ENCODE results near the gene EXOG.

Gene EXOG

GRCh38 chr3:38554127-38554827 lies 58.1 kb downstream of the EXOG start:
- no peak overlapping the region for H3K23ac ChIP-seq (ENCODE audit: low read length)
- H2BK120ac ChIP-seq (ENCODE audit: insufficient read depth, low read length, poor library complexity), result no peak overlapping the region
- WGBS (ENCODE audit: extremely low coverage, insufficient coverage, insufficient read length), result no CpG with 5 or more reads among the region's 8 CpGs
- no peak overlapping the region for H3K4ac ChIP-seq (ENCODE audit: low read depth, low read length)
- H3K79me2 ChIP-seq (ENCODE audit: control insufficient read depth, insufficient read depth, low read length, poor library complexity), result no peaks in the 10 kb centered on the region
- no peak overlapping the region for H3K4me3 ChIP-seq (ENCODE audit: low read depth, low read length)
- no peaks in the 10 kb centered on the region for H3K27me3 ChIP-seq (ENCODE audit: insufficient read depth, low read length)
- no peak overlapping the region for H4K91ac ChIP-seq (ENCODE audit: low read depth, low read length)
- H4K8ac ChIP-seq (ENCODE audit: low read depth, low read length), result no peak overlapping the region
- no peaks in the 10 kb centered on the region for H3K79me1 ChIP-seq (ENCODE audit: low read length)
- no peak overlapping the region for H3K18ac ChIP-seq (ENCODE audit: low read length)
- no peak for DNase-seq
- H3K14ac ChIP-seq (ENCODE audit: low read length), result no peak overlapping the region
- H3K36me3 ChIP-seq (ENCODE audit: control insufficient read depth in 1 of 2, insufficient read depth in 2 of 2, low read length in 2 of 2), result no peaks in the 10 kb centered on the region
- H2BK12ac ChIP-seq (ENCODE audit: low read length), result no peak overlapping the region
- no peak overlapping the region for H3K4me2 ChIP-seq (ENCODE audit: low read length)
- H4K12ac ChIP-seq (ENCODE audit: low read depth, low read length), result no peak overlapping the region
- no peaks in the 10 kb centered on the region for H3K4me1 ChIP-seq (ENCODE audit: control insufficient read depth in 1 of 2, insufficient read depth in 2 of 2, low read length in 2 of 2)
- H2BK5ac ChIP-seq (ENCODE audit: low read depth, low read length, poor library complexity), result no peak overlapping the region
- no peak overlapping the region for H3K9ac ChIP-seq (ENCODE audit: low read length)
- no peak overlapping the region for H2AFZ ChIP-seq (ENCODE audit: insufficient read depth, low read length, poor library complexity)
- H3K27ac ChIP-seq (ENCODE audit: low read depth, low read length), result no peak overlapping the region
- H2AK5ac ChIP-seq (ENCODE audit: low read length), result no peak overlapping the region
- H3K9me3 ChIP-seq (ENCODE audit: insufficient read depth, low read depth, low read length), result peaks cover 6% of the 10 kb centered on the region

- Histone ChIP-seq H4K12ac (ENCODE audit: low read depth, low read length) (no peak overlapping the region), H3K4me3 (ENCODE audit: low read depth, low read length) (no peak overlapping the region), H3K4ac (ENCODE audit: low read depth, low read length) (no peak overlapping the region), H2BK5ac (ENCODE audit: low read depth, low read length, poor library complexity) (no peak overlapping the region), H3K79me1 (ENCODE audit: low read length) (no peaks in the 10 kb centered on the region), H3K18ac (ENCODE audit: low read length) (no peak overlapping the region), H2BK120ac (ENCODE audit: insufficient read depth, low read length, poor library complexity) (no peak overlapping the region), H4K8ac (ENCODE audit: low read depth, low read length) (no peak overlapping the region), H3K4me2 (ENCODE audit: low read length) (no peak overlapping the region), H4K91ac (ENCODE audit: low read depth, low read length) (no peak overlapping the region), H3K23ac (ENCODE audit: low read length) (no peak overlapping the region), H3K9ac (ENCODE audit: low read length) (no peak overlapping the region), H2AK5ac (ENCODE audit: low read length) (no peak overlapping the region), H3K14ac (ENCODE audit: low read length) (no peak overlapping the region), H3K36me3 (ENCODE audit: control insufficient read depth in 1 of 2, insufficient read depth in 2 of 2, low read length in 2 of 2) (no peaks in the 10 kb centered on the region), H3K27ac (ENCODE audit: low read depth, low read length) (no peak overlapping the region), H3K27me3 (ENCODE audit: insufficient read depth, low read length) (no peaks in the 10 kb centered on the region), H2AFZ (ENCODE audit: insufficient read depth, low read length, poor library complexity) (no peak overlapping the region), H3K4me1 (ENCODE audit: control insufficient read depth in 1 of 2, insufficient read depth in 2 of 2, low read length in 2 of 2) (no peaks in the 10 kb centered on the region), H3K9me3 (ENCODE audit: insufficient read depth, low read depth, low read length) (peaks cover 6% of the 10 kb centered on the region), H3K79me2 (ENCODE audit: control insufficient read depth, insufficient read depth, low read length, poor library complexity) (no peaks in the 10 kb centered on the region), H2BK12ac (ENCODE audit: low read length) (no peak overlapping the region)
- no peak for DNase-seq
- no CpG with 5 or more reads among the region's 6 CpGs for WGBS (ENCODE audit: extremely low coverage, insufficient coverage, insufficient read length)
Observed at GRCh38 chr3:38555149-38555840, 59.2 kb downstream of the EXOG start.

GRCh38 chr3:38555926-38556325 lies 59.8 kb downstream of the EXOG start:
- H3K4me2 ChIP-seq (ENCODE audit: low read length), result no peak overlapping the region
- DNase-seq, result no peak
- no peak overlapping the region for H4K91ac ChIP-seq (ENCODE audit: low read depth, low read length)
- H3K4me3 ChIP-seq (ENCODE audit: low read depth, low read length), result no peak overlapping the region
- H3K14ac ChIP-seq (ENCODE audit: low read length), result no peak overlapping the region
- H3K27me3 ChIP-seq (ENCODE audit: insufficient read depth, low read length), result no peaks in the 10 kb centered on the region
- no CpG with 5 or more reads among the region's 2 CpGs for WGBS (ENCODE audit: extremely low coverage, insufficient coverage, insufficient read length)
- no peak overlapping the region for H2AFZ ChIP-seq (ENCODE audit: insufficient read depth, low read length, poor library complexity)
- no peaks in the 10 kb centered on the region for H3K79me1 ChIP-seq (ENCODE audit: low read length)
- no peak overlapping the region for H4K8ac ChIP-seq (ENCODE audit: low read depth, low read length)
- no peaks in the 10 kb centered on the region for H3K4me1 ChIP-seq (ENCODE audit: control insufficient read depth in 1 of 2, insufficient read depth in 2 of 2, low read length in 2 of 2)
- no peak overlapping the region for H3K9ac ChIP-seq (ENCODE audit: low read length)
- H3K9me3 ChIP-seq (ENCODE audit: insufficient read depth, low read depth, low read length), result peaks cover 6% of the 10 kb centered on the region
- no peak overlapping the region for H2BK120ac ChIP-seq (ENCODE audit: insufficient read depth, low read length, poor library complexity)
- H3K18ac ChIP-seq (ENCODE audit: low read length), result no peak overlapping the region
- no peaks in the 10 kb centered on the region for H3K36me3 ChIP-seq (ENCODE audit: control insufficient read depth in 1 of 2, insufficient read depth in 2 of 2, low read length in 2 of 2)
- no peaks in the 10 kb centered on the region for H3K79me2 ChIP-seq (ENCODE audit: control insufficient read depth, insufficient read depth, low read length, poor library complexity)
- no peak overlapping the region for H2BK5ac ChIP-seq (ENCODE audit: low read depth, low read length, poor library complexity)
- H3K4ac ChIP-seq (ENCODE audit: low read depth, low read length), result no peak overlapping the region
- no peak overlapping the region for H2AK5ac ChIP-seq (ENCODE audit: low read length)
- H3K27ac ChIP-seq (ENCODE audit: low read depth, low read length), result no peak overlapping the region
- no peak overlapping the region for H3K23ac ChIP-seq (ENCODE audit: low read length)
- H2BK12ac ChIP-seq (ENCODE audit: low read length), result no peak overlapping the region
- H4K12ac ChIP-seq (ENCODE audit: low read depth, low read length), result no peak overlapping the region

- H3K4me1 ChIP-seq (ENCODE audit: control insufficient read depth in 1 of 2, insufficient read depth in 2 of 2, low read length in 2 of 2), result no peaks in the 10 kb centered on the region
- no peak overlapping the region for H3K23ac ChIP-seq (ENCODE audit: low read length)
- H3K9ac ChIP-seq (ENCODE audit: low read length), result no peak overlapping the region
- H3K27ac ChIP-seq (ENCODE audit: low read depth, low read length), result no peak overlapping the region
- no peak overlapping the region for H2AFZ ChIP-seq (ENCODE audit: insufficient read depth, low read length, poor library complexity)
- DNase-seq, result no peak
- H3K4me2 ChIP-seq (ENCODE audit: low read length), result no peak overlapping the region
- no peak overlapping the region for H3K4ac ChIP-seq (ENCODE audit: low read depth, low read length)
- no peak overlapping the region for H3K18ac ChIP-seq (ENCODE audit: low read length)
- no peak overlapping the region for H3K14ac ChIP-seq (ENCODE audit: low read length)
- no peak overlapping the region for H4K91ac ChIP-seq (ENCODE audit: low read depth, low read length)
- no peak overlapping the region for H2BK120ac ChIP-seq (ENCODE audit: insufficient read depth, low read length, poor library complexity)
- no peak overlapping the region for H4K8ac ChIP-seq (ENCODE audit: low read depth, low read length)
- no peaks in the 10 kb centered on the region for H3K27me3 ChIP-seq (ENCODE audit: insufficient read depth, low read length)
- H2AK5ac ChIP-seq (ENCODE audit: low read length), result no peak overlapping the region
- WGBS (ENCODE audit: extremely low coverage, insufficient coverage, insufficient read length), result no CpG with 5 or more reads among the region's 4 CpGs
- H3K79me1 ChIP-seq (ENCODE audit: low read length), result no peaks in the 10 kb centered on the region
- H4K12ac ChIP-seq (ENCODE audit: low read depth, low read length), result no peak overlapping the region
- H3K4me3 ChIP-seq (ENCODE audit: low read depth, low read length), result no peak overlapping the region
- H2BK5ac ChIP-seq (ENCODE audit: low read depth, low read length, poor library complexity), result no peak overlapping the region
- H2BK12ac ChIP-seq (ENCODE audit: low read length), result no peak overlapping the region
- H3K79me2 ChIP-seq (ENCODE audit: control insufficient read depth, insufficient read depth, low read length, poor library complexity), result no peaks in the 10 kb centered on the region
- H3K9me3 ChIP-seq (ENCODE audit: insufficient read depth, low read depth, low read length), result peaks cover 2% of the 10 kb centered on the region
- no peaks in the 10 kb centered on the region for H3K36me3 ChIP-seq (ENCODE audit: control insufficient read depth in 1 of 2, insufficient read depth in 2 of 2, low read length in 2 of 2)
Observed at GRCh38 chr3:38556640-38557358, 60.7 kb downstream of the EXOG start.
